Activated CD8-positive, alpha-beta T cell treated with anti-CD3 and anti-CD28 coated beads, Interleukin-2, amount 10 ng/mL, durations not matched to agents 7 days and 5 days (primary cell): ENCODE results near the gene ANK2. TPM values are rescaled to one million over a fixed set of nuclear protein-coding genes. Genes with fewer than 3 reads are reported as not detected.

ENCODE experiments used
- ATAC-seq: fragments of 150-1000 bp; cut with Tn5 transposase; one replicate; pipeline ENCODE4 v1.10.0; 2021; ENCODE audit warnings: moderate library complexity
- CTCF ChIA-PET: fragments of 350-600 bp; sonication (Branson Sonifier 250); formaldehyde crosslinking; loops from one replicate; lab custom pipeline; 2021; ENCODE audit warnings: antibody characterized with exemption; lab: Charles Lee
- POLR2A ChIA-PET: fragments of 350-600 bp; sonication (Branson Sonifier 250); formaldehyde crosslinking; loops from one replicate; lab custom pipeline; 2021; ENCODE audit warnings: antibody characterized with exemption; lab: Charles Lee
- DNase-seq: peaks from one replicate; pipeline ENCODE4 v3.0.0-alpha.2; 2020
- H3K27ac Mint-ChIP-seq: one replicate; pipeline ENCODE4 v1.8.0; 2021; ENCODE audit warnings: mild to moderate bottlenecking, mixed read lengths
- H3K27me3 Mint-ChIP-seq: one replicate; pipeline ENCODE4 v1.8.0; 2021; ENCODE audit warnings: low read depth, mixed read lengths
- H3K36me3 Mint-ChIP-seq: one replicate; pipeline ENCODE4 v1.8.0; 2021; ENCODE audit warnings: low read depth, mixed read lengths
- H3K4me1 Mint-ChIP-seq: one replicate; pipeline ENCODE4 v1.8.0; 2021; ENCODE audit warnings: low read depth, mixed read lengths
- H3K4me3 Mint-ChIP-seq: one replicate; pipeline ENCODE4 v1.8.0; 2021; ENCODE audit warnings: mild to moderate bottlenecking, mixed read lengths
- H3K9me3 Mint-ChIP-seq: one replicate; pipeline ENCODE4 v1.8.0; 2022; ENCODE audit warnings: mixed read lengths; ENCODE audit not compliant: insufficient read depth
- total RNA-seq, 2 experiments: library from RNA; stranded (reverse); gene quantifications; one replicate each; pipeline ENCODE4 v1.2.3, GENCODE V29; 2021

ANK2 gene
- total RNA-seq, 2 experiments from 2014 or later: 0.47 to 1.5 TPM

DNA sequence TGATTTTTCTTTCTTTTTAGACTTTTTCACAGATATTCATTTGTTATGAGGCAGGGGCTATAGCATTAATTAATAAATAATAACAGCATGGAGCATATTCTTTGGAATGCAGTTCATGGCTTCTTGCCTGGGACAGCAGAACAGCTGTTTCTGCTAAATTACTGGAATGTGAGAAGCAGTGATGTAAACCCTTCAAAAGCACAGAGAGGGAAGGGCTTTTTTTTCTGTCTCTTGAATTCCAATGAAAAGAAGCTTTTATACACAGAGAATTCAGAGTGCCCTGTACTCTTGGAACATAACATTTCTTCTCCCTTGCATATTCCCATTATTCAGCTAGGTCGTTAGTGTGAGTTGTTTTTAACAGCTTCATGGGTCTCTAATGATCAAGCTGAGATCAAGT is 28.5 kb upstream of the ANK2 start:
- ChIA-PET CTCF (no interaction called here), POLR2A (no interaction called here)
- peaks cover 3% of the 10 kb centered on the region for H3K27me3 Mint-ChIP-seq
- no peaks in the 10 kb centered on the region for H3K36me3 Mint-ChIP-seq
- ATAC-seq (no peak), DNase-seq (no peak)
- no peak overlapping the region for H3K4me3 Mint-ChIP-seq
- H3K9me3 Mint-ChIP-seq: no peaks in the 10 kb centered on the region
- H3K4me1 Mint-ChIP-seq: no peaks in the 10 kb centered on the region
- H3K27ac Mint-ChIP-seq: no peak overlapping the region

GRCh38 chr4:113024388-113024787 is 25.1 kb upstream of the ANK2 start:
- Mint-ChIP-seq H3K4me3 (no peak overlapping the region), H3K27ac (no peak overlapping the region), H3K27me3 (peaks cover 3% of the 10 kb centered on the region), H3K36me3 (no peaks in the 10 kb centered on the region), H3K4me1 (no peaks in the 10 kb centered on the region), H3K9me3 (no peaks in the 10 kb centered on the region)
- POLR2A ChIA-PET: no interaction called here
- DNase-seq (no peak), ATAC-seq (no peak)
- CTCF ChIA-PET: no interaction called here

DNA sequence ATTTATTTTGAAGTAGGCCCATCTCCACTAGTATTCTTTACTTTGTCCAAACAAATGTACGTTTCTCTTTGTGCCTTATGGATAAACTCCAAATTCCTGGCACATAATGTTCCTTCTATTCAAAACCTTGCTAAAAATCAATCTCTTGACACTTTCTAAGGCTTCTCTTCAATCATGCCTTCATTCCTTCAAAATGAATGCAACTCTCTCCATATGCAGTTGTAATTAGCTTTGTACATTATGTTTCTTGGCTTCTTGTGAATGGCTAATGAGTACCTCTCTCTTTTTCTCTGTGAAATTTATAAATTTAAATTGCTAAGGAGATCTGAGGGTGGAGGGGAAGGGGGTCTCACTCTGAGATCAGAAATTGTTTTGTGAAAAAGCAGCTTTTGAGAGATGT is 24.0 kb upstream of the ANK2 start:
- no peaks in the 10 kb centered on the region for H3K36me3 Mint-ChIP-seq
- CTCF ChIA-PET: no interaction called here
- POLR2A ChIA-PET: no interaction called here
- H3K27me3 Mint-ChIP-seq: peaks cover 3% of the 10 kb centered on the region
- no peak overlapping the region for H3K4me3 Mint-ChIP-seq
- DNase-seq (no peak), ATAC-seq (no peak)
- no peak overlapping the region for H3K27ac Mint-ChIP-seq
- no peaks in the 10 kb centered on the region for H3K9me3 Mint-ChIP-seq
- no peaks in the 10 kb centered on the region for H3K4me1 Mint-ChIP-seq

GRCh38 chr4:113026556-113026955 is 22.9 kb upstream of the ANK2 start:
- ChIA-PET POLR2A (no interaction called here), CTCF (no interaction called here)

GRCh38 chr4:113028074-113028473 is 21.4 kb upstream of the ANK2 start:
- POLR2A ChIA-PET: no interaction called here
- ATAC-seq (no peak), DNase-seq (no peak)
- Mint-ChIP-seq H3K4me3 (no peak overlapping the region), H3K9me3 (no peaks in the 10 kb centered on the region), H3K27ac (no peak overlapping the region), H3K27me3 (peaks cover 3% of the 10 kb centered on the region), H3K36me3 (no peaks in the 10 kb centered on the region), H3K4me1 (no peaks in the 10 kb centered on the region)
- CTCF ChIA-PET: no interaction called here

More at GRCh38 chr4:113026556-113026955, 22.9 kb upstream of the ANK2 start:
- ATAC-seq (no peak), DNase-seq (no peak)
- Mint-ChIP-seq H3K4me1 (no peaks in the 10 kb centered on the region), H3K36me3 (no peaks in the 10 kb centered on the region), H3K27me3 (peaks cover 3% of the 10 kb centered on the region), H3K27ac (no peak overlapping the region), H3K4me3 (no peak overlapping the region), H3K9me3 (no peaks in the 10 kb centered on the region)

- no peaks in the 10 kb centered on the region for H3K36me3 Mint-ChIP-seq
- H3K27ac Mint-ChIP-seq: no peak overlapping the region
- H3K27me3 Mint-ChIP-seq: no peaks in the 10 kb centered on the region
- ATAC-seq: no peak
- ChIA-PET CTCF (no interaction called here), POLR2A (no interaction called here)
- no peak for DNase-seq
- no peaks in the 10 kb centered on the region for H3K9me3 Mint-ChIP-seq
- no peak overlapping the region for H3K4me3 Mint-ChIP-seq
- H3K4me1 Mint-ChIP-seq: no peaks in the 10 kb centered on the region
These were observed 18.2 kb upstream of the ANK2 start for GRCh38 chr4:113031212-113031611.

- H3K36me3 Mint-ChIP-seq: no peaks in the 10 kb centered on the region
- no peak for ATAC-seq
- CTCF ChIA-PET: no interaction called here
These were observed 8.7 kb upstream of the ANK2 start for GRCh38 chr4:113040793-113041192.

DNA sequence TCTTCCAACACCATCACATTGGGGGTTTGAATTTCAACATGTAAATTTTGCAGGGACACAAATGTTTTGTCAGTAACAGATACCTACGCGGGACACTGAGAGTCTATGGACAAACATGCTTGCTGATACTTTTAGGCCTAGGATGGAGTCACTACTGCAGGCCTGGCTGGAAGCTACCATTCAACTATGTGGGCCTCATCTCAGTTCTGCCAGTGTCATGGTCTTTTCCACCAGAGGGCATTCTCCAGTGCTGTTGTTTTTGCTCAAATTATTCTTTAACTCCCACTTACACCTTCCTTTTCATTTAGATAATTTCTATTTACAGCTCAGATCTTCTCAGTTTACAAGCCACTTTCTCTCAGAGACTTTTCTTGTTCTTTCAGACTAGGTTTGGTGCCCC is 7.0 kb upstream of the ANK2 start:
- no peak overlapping the region for H3K4me3 Mint-ChIP-seq
- H3K9me3 Mint-ChIP-seq: no peaks in the 10 kb centered on the region
- ChIA-PET POLR2A (no interaction called here), CTCF (no interaction called here)
- no peak for DNase-seq
- H3K27me3 Mint-ChIP-seq: no peaks in the 10 kb centered on the region
- H3K27ac Mint-ChIP-seq: no peak overlapping the region
- no peaks in the 10 kb centered on the region for H3K4me1 Mint-ChIP-seq
- H3K36me3 Mint-ChIP-seq: no peaks in the 10 kb centered on the region
- ATAC-seq: no peak

More at GRCh38 chr4:113040793-113041192, 8.7 kb upstream of the ANK2 start:
- H3K9me3 Mint-ChIP-seq: no peaks in the 10 kb centered on the region
- H3K27me3 Mint-ChIP-seq: no peaks in the 10 kb centered on the region
- H3K4me1 Mint-ChIP-seq: no peaks in the 10 kb centered on the region
- POLR2A ChIA-PET: no interaction called here
- H3K4me3 Mint-ChIP-seq: no peak overlapping the region
- H3K27ac Mint-ChIP-seq: no peak overlapping the region
- DNase-seq: no peak

GRCh38 chr4:113043591-113043990 is 5.9 kb upstream of the ANK2 start:
- ATAC-seq: no peak
- no peak overlapping the region for H3K4me3 Mint-ChIP-seq
- CTCF ChIA-PET: no interaction called here

GRCh38 chr4:113050371-113050755 is 910 bp downstream of the ANK2 start:
- Mint-ChIP-seq H3K36me3 (no peaks in the 10 kb centered on the region), H3K9me3 (no peaks in the 10 kb centered on the region), H3K27ac (no peak overlapping the region), H3K4me1 (peaks cover 2% of the 10 kb centered on the region), H3K27me3 (peaks cover 2% of the 10 kb centered on the region), H3K4me3 (no peak overlapping the region)
- no peak for DNase-seq
- CTCF ChIA-PET: no interaction called here
- no peak for ATAC-seq
- POLR2A ChIA-PET: no interaction called here

More at GRCh38 chr4:113043591-113043990, 5.9 kb upstream of the ANK2 start:
- DNase-seq: no peak
- POLR2A ChIA-PET: no interaction called here
- H3K27ac Mint-ChIP-seq: no peak overlapping the region
- H3K36me3 Mint-ChIP-seq: no peaks in the 10 kb centered on the region
- no peaks in the 10 kb centered on the region for H3K27me3 Mint-ChIP-seq
- H3K4me1 Mint-ChIP-seq: no peaks in the 10 kb centered on the region
- H3K9me3 Mint-ChIP-seq: no peaks in the 10 kb centered on the region

GRCh38 chr4:113050837-113051236 is 1.4 kb downstream of the ANK2 start:
- H3K9me3 Mint-ChIP-seq: no peaks in the 10 kb centered on the region
- ATAC-seq (no peak), DNase-seq (no peak)
- no peaks in the 10 kb centered on the region for H3K36me3 Mint-ChIP-seq
- H3K27me3 Mint-ChIP-seq: peaks cover 2% of the 10 kb centered on the region
- peaks cover 2% of the 10 kb centered on the region for H3K4me1 Mint-ChIP-seq
- CTCF ChIA-PET: no interaction called here
- H3K4me3 Mint-ChIP-seq: no peak overlapping the region
- POLR2A ChIA-PET: no interaction called here
- no peak overlapping the region for H3K27ac Mint-ChIP-seq

GRCh38 chr4:113051361-113051760 is 1.9 kb downstream of the ANK2 start:
- ATAC-seq: no peak

DNA sequence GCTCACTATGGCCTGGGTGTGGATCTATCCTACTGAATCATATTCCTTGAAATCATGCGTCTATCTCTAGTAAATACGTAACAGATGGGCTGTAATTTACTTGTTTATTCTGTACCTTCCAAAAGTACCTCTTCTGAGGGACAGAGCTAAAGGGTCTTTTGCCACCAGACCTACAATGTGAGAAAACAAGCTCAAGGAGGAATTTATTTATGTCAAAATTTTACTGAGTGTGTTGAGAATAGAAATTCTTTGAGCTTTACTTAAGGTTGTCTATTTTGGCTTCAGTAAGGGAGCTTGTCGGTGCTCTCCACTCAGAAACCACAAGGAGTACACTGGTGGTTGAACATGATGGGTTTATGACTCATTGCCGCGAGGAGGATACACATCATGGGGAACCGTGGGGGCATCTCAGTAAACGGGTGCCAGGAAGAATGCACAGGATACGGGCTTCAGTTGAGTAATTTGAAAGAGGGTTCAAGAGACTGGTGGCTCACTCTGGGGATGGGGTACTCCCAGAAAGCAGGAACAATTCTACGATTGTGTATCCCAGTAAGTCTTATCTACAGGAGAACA is 3.0 kb downstream of the ANK2 start:
- no peak for ATAC-seq
- Mint-ChIP-seq H3K36me3 (no peaks in the 10 kb centered on the region), H3K9me3 (no peaks in the 10 kb centered on the region), H3K27me3 (peaks cover 2% of the 10 kb centered on the region), H3K4me3 (no peak overlapping the region), H3K4me1 (peaks cover 2% of the 10 kb centered on the region), H3K27ac (no peak overlapping the region)
- DNase-seq: no peak
- ChIA-PET POLR2A (no interaction called here), CTCF (no interaction called here)

More at GRCh38 chr4:113051361-113051760, 1.9 kb downstream of the ANK2 start:
- CTCF ChIA-PET: no interaction called here
- Mint-ChIP-seq H3K9me3 (no peaks in the 10 kb centered on the region), H3K27ac (no peak overlapping the region), H3K4me1 (peaks cover 2% of the 10 kb centered on the region), H3K36me3 (no peaks in the 10 kb centered on the region), H3K27me3 (peaks cover 2% of the 10 kb centered on the region), H3K4me3 (no peak overlapping the region)
- DNase-seq: no peak
- POLR2A ChIA-PET: no interaction called here
